HEK293 (cell line): ENCODE data around the gene TTC12.

Experiments
- CTCF ChIA-PET: fragments of 350-600 bp; formaldehyde crosslinking; extraction: SDS; loops from one replicate; lab custom pipeline; 2021; ENCODE audit warnings: antibody characterized with exemption; lab: Yijun Ruan, JAX
- POLR2A ChIA-PET: fragments of 300-600 bp; formaldehyde crosslinking; extraction: SDS; loops from one replicate; lab custom pipeline; 2020; ENCODE audit warnings: antibody characterized with exemption, inconsistent platforms; lab: Yijun Ruan, JAX
- H3K27ac ChIP-seq: fragments of 200-500 bp; sonication (Bioruptor generic); 2 replicates; pipeline ENCODE4 v1.5.1; 2014; ENCODE audit warnings: low read depth, low read length, control low read depth, inconsistent platforms; ENCODE audit errors: extremely low read depth
- H3K36me3 ChIP-seq, 2 experiments: fragments of 200-500 bp in 1 of 2; sonication (Bioruptor generic) in 1 of 2; 1 replicate in 1 of 2; 2 replicates in 1 of 2; pipeline ENCODE4 v1.5.1; 2014 to 2017; ENCODE audit warnings: inconsistent platforms in 2 of 2, low read length in 2 of 2; ENCODE audit not compliant: control insufficient read depth in 2 of 2, insufficient read depth in 1 of 2
- H3K4me1 ChIP-seq: fragments of 200-500 bp; sonication (Bioruptor generic); 2 replicates; pipeline ENCODE4 v1.5.1; 2014; ENCODE audit warnings: mild to moderate bottlenecking, low read length, inconsistent platforms; ENCODE audit not compliant: control insufficient read depth, insufficient read depth
- H3K4me3 ChIP-seq: 2 replicates; pipeline ENCODE4 v1.5.1; 2011; ENCODE audit warnings: low read depth, mild to moderate bottlenecking, control low read depth, low read length, moderate library complexity
- H3K9me3 ChIP-seq: fragments of 200-500 bp; sonication (Bioruptor generic); 2 replicates; pipeline ENCODE4 v1.5.1; 2014; ENCODE audit warnings: low read depth, low read length, inconsistent platforms; ENCODE audit not compliant: control insufficient read depth, insufficient read depth
- EGR2 ChIP-seq: fragments of 450-650 bp; formaldehyde crosslinking; IDR thresholded peaks from 2 replicates; pipeline ENCODE4 v1.5.1; 2016; ENCODE audit warnings: low read depth, missing biosample characterization, missing genetic modification characterization
- GLIS2 ChIP-seq: fragments of 450-650 bp; formaldehyde crosslinking; IDR thresholded peaks from 2 replicates; pipeline ENCODE4 v1.5.1; 2016; ENCODE audit warnings: missing biosample characterization, missing genetic modification characterization
- HOXD13 ChIP-seq: sonication (generic); formaldehyde crosslinking; IDR thresholded peaks from 2 replicates; pipeline ENCODE4 v1.8.0; 2022; ENCODE audit warnings: missing genetic modification reagents, borderline replicate concordance
- KLF1 ChIP-seq: fragments of 450-650 bp; formaldehyde crosslinking; IDR thresholded peaks from 2 replicates; pipeline ENCODE4 v1.5.1; 2016; ENCODE audit warnings: missing biosample characterization, missing genetic modification characterization
- KLF10 ChIP-seq: fragments of 450-650 bp; IDR thresholded peaks from 2 replicates; pipeline ENCODE4 v1.5.1; 2018; ENCODE audit warnings: missing biosample characterization, mild to moderate bottlenecking, missing genetic modification characterization
- KLF7 ChIP-seq: fragments of 450-650 bp; formaldehyde crosslinking; IDR thresholded peaks from 2 replicates; pipeline ENCODE4 v1.5.1; 2016; ENCODE audit warnings: missing biosample characterization, missing genetic modification characterization, borderline replicate concordance
- OSR2 ChIP-seq: fragments of 450-650 bp; formaldehyde crosslinking; IDR thresholded peaks from 2 replicates; pipeline ENCODE4 v1.5.1; 2016; ENCODE audit warnings: missing biosample characterization, missing genetic modification characterization
- SCRT1 ChIP-seq: fragments of 450-650 bp; formaldehyde crosslinking; IDR thresholded peaks from 2 replicates; pipeline ENCODE4 v1.5.1; 2016; ENCODE audit warnings: missing biosample characterization, missing genetic modification characterization, borderline replicate concordance
- SETDB1 ChIP-seq: IDR thresholded peaks from one replicate; pipeline ENCODE4 v1.6.1; 2017; ENCODE audit warnings: mild to moderate bottlenecking, low read length, moderate library complexity, mixed read lengths; ENCODE audit not compliant: insufficient read length
- ZBTB20 ChIP-seq: fragments of 450-650 bp; formaldehyde crosslinking; IDR thresholded peaks from 2 replicates; pipeline ENCODE4 v1.5.1; 2016; ENCODE audit warnings: missing biosample characterization, missing genetic modification characterization
- ZNF223 ChIP-seq: fragments of 450-650 bp; formaldehyde crosslinking; IDR thresholded peaks from 2 replicates; pipeline ENCODE4 v1.5.1; 2016; ENCODE audit warnings: missing biosample characterization, missing genetic modification characterization
- ZNF274 ChIP-seq, 2 experiments: fragments of 200-500 bp in 1 of 2; fragments of 450-650 bp in 1 of 2; sonication (Bioruptor generic) in 1 of 2; formaldehyde crosslinking in 1 of 2; IDR thresholded peaks; 2 replicates each; pipeline versions ENCODE4 v1.5.1 to v1.6.1; 2014 to 2016; ENCODE audit warnings: borderline replicate concordance in 1 of 2, inconsistent platforms in 1 of 2, low read length in 1 of 2, missing biosample characterization in 1 of 2, missing genetic modification characterization in 1 of 2
- ZNF354C ChIP-seq: fragments of 450-650 bp; formaldehyde crosslinking; IDR thresholded peaks from 2 replicates; pipeline ENCODE4 v1.5.1; 2016; ENCODE audit warnings: missing biosample characterization, missing genetic modification characterization, low read depth, borderline replicate concordance
- ZNF391 ChIP-seq: fragments of 450-650 bp; formaldehyde crosslinking; IDR thresholded peaks from 2 replicates; pipeline ENCODE4 v1.5.1; 2016; ENCODE audit warnings: low read depth, missing biosample characterization, missing genetic modification characterization, borderline replicate concordance
- ZNF433 ChIP-seq: fragments of 450-650 bp; formaldehyde crosslinking; IDR thresholded peaks from 2 replicates; pipeline ENCODE4 v1.5.1; 2016; ENCODE audit warnings: missing biosample characterization, missing genetic modification characterization, low read depth
- ZNF48 ChIP-seq: fragments of 450-650 bp; formaldehyde crosslinking; IDR thresholded peaks from 2 replicates; pipeline ENCODE4 v1.5.1; 2016; ENCODE audit warnings: missing biosample characterization, missing genetic modification characterization
- ZNF510 ChIP-seq: fragments of 450-650 bp; formaldehyde crosslinking; IDR thresholded peaks from 2 replicates; pipeline ENCODE4 v1.5.1; 2018; ENCODE audit warnings: mild to moderate bottlenecking, missing genetic modification characterization, missing biosample characterization; ENCODE audit not compliant: insufficient replicate concordance
- ZNF560 ChIP-seq: fragments of 450-650 bp; formaldehyde crosslinking; IDR thresholded peaks from 2 replicates; pipeline ENCODE4 v1.5.1; 2017; ENCODE audit warnings: missing biosample characterization, missing genetic modification characterization, borderline replicate concordance
- ZNF670 ChIP-seq: fragments of 450-650 bp; formaldehyde crosslinking; IDR thresholded peaks from 2 replicates; pipeline ENCODE4 v1.5.1; 2016; ENCODE audit warnings: missing biosample characterization, missing genetic modification characterization, low read depth
- ZNF701 ChIP-seq: fragments of 450-650 bp; formaldehyde crosslinking; IDR thresholded peaks from 2 replicates; pipeline ENCODE4 v1.5.1; 2016; ENCODE audit warnings: missing biosample characterization, missing genetic modification characterization
- ZNF707 ChIP-seq: fragments of 450-650 bp; formaldehyde crosslinking; IDR thresholded peaks from 2 replicates; pipeline ENCODE4 v1.5.1; 2016; ENCODE audit warnings: missing biosample characterization, missing genetic modification characterization
- ZNF747 ChIP-seq: fragments of 450-650 bp; formaldehyde crosslinking; IDR thresholded peaks from 2 replicates; pipeline ENCODE4 v1.5.1; 2016; ENCODE audit warnings: missing biosample characterization, missing genetic modification characterization
- ZNF837 ChIP-seq: fragments of 450-650 bp; formaldehyde crosslinking; IDR thresholded peaks from 2 replicates; pipeline ENCODE4 v1.5.1; 2016; ENCODE audit warnings: missing biosample characterization, missing genetic modification characterization
- TF ChIP-seq, protein P1 (sequence below): fragments of 450-650 bp; formaldehyde crosslinking; IDR thresholded peaks from 2 replicates; pipeline ENCODE4 v1.5.1; 2016; ENCODE audit warnings: missing biosample characterization, missing genetic modification characterization
- TF ChIP-seq, protein P2 (sequence below): sonication (generic); formaldehyde crosslinking; IDR thresholded peaks from 2 replicates; pipeline ENCODE4 v1.8.1; 2022; ENCODE audit warnings: mild to moderate bottlenecking, moderate library complexity, missing genetic modification reagents
- TF ChIP-seq, protein P3 (sequence below): fragments of 450-650 bp; formaldehyde crosslinking; IDR thresholded peaks from 2 replicates; pipeline ENCODE4 v1.5.1; 2016; ENCODE audit warnings: missing biosample characterization, missing genetic modification characterization, borderline replicate concordance
- TF ChIP-seq, protein P4 (sequence below): fragments of 450-650 bp; IDR thresholded peaks from 2 replicates; pipeline ENCODE4 v1.5.1; 2018; ENCODE audit warnings: missing biosample characterization, missing genetic modification characterization

Gene TTC12

DNA sequence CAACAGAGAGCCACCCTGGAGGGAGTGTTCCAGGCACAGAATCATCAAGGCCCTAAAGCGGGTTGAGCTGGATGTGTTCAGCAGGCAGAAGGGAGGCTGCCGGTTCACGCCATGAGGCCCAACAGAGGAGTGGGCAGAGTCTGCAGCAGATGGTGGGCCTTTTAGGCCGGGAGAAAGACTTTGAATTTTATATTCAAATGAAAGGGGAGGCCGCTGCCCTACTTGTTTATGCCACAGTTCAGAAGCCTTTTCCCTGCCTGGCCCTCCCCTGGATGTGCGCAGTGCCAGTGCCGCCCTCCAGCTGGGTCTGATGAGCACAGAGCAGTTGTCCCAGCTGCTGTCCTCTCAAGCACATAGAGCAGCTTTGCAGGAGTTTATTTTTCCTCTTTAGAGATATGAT is 46.9 kb upstream of the TTC12 start:
- H3K9me3 ChIP-seq: no peaks in the 10 kb centered on the region
- POLR2A ChIA-PET: no interaction called here

DNA sequence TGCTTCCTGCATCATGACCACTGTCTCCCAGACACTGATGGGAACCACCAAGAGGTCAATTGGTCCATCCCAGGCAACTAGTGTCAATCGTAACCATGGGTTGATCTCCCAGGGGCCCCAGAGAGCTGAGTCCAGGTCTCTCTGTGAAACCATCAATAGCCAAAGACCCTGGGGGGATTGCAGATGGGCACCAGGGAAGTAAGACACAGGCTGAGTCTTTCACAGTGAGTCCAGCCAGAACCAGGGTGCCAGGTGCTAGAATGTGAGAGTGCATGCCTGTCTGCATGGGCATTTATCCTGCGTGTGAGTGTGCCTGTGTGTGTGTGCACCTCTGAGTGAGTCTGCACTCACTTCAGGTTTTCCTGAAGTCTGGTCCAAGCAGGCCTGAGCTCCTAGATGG is 45.3 kb upstream of the TTC12 start:
- Histone ChIP-seq H3K27ac (no peak overlapping the region), H3K36me3 (no peaks in the 10 kb centered on the region), H3K9me3 (no peaks in the 10 kb centered on the region), H3K4me3 (no peak overlapping the region), H3K4me1 (no peaks in the 10 kb centered on the region)
- ChIA-PET CTCF (no interaction called here), POLR2A (interaction anchor here (0.6 kb wide), 1 partner anchor 434 kb away, joined by 3 read pairs; no protein-coding TSS in a partner anchor)
- TF ChIP-seq ZNF670 (tag by site-specific recombination) (no peak), ZBTB20 (tag by site-specific recombination) (no peak), SETDB1 (no peak), ZNF707 (tag by site-specific recombination) (no peak), KLF10 (tag by site-specific recombination) (no peak), KLF7 (tag by site-specific recombination) (no peak), KLF1 (tag by site-specific recombination) (no peak), ZNF510 (no peak), ZNF747 (tag by site-specific recombination) (no peak)
- TF ChIP-seq, protein P1, sequence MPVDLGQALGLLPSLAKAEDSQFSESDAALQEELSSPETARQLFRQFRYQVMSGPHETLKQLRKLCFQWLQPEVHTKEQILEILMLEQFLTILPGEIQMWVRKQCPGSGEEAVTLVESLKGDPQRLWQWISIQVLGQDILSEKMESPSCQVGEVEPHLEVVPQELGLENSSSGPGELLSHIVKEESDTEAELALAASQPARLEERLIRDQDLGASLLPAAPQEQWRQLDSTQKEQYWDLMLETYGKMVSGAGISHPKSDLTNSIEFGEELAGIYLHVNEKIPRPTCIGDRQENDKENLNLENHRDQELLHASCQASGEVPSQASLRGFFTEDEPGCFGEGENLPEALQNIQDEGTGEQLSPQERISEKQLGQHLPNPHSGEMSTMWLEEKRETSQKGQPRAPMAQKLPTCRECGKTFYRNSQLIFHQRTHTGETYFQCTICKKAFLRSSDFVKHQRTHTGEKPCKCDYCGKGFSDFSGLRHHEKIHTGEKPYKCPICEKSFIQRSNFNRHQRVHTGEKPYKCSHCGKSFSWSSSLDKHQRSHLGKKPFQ (tag by site-specific recombination): no peak
- TF ChIP-seq, protein P2, sequence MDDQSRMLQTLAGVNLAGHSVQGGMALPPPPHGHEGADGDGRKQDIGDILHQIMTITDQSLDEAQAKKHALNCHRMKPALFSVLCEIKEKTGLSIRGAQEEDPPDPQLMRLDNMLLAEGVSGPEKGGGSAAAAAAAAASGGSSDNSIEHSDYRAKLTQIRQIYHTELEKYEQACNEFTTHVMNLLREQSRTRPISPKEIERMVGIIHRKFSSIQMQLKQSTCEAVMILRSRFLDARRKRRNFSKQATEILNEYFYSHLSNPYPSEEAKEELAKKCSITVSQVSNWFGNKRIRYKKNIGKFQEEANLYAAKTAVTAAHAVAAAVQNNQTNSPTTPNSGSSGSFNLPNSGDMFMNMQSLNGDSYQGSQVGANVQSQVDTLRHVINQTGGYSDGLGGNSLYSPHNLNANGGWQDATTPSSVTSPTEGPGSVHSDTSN (CRISPR knock-in tag): no peak

More for the DNA sequence above, 46.9 kb upstream of the TTC12 start:
- TF ChIP-seq ZNF433 (tag by site-specific recombination): no peak
- no peak for TF ChIP-seq ZNF560
- no peak for TF ChIP-seq HOXD13
- no peak for TF ChIP-seq ZNF747 (tag by site-specific recombination)
- no peak for TF ChIP-seq ZNF391 (tag by site-specific recombination)
- TF ChIP-seq, protein P3, sequence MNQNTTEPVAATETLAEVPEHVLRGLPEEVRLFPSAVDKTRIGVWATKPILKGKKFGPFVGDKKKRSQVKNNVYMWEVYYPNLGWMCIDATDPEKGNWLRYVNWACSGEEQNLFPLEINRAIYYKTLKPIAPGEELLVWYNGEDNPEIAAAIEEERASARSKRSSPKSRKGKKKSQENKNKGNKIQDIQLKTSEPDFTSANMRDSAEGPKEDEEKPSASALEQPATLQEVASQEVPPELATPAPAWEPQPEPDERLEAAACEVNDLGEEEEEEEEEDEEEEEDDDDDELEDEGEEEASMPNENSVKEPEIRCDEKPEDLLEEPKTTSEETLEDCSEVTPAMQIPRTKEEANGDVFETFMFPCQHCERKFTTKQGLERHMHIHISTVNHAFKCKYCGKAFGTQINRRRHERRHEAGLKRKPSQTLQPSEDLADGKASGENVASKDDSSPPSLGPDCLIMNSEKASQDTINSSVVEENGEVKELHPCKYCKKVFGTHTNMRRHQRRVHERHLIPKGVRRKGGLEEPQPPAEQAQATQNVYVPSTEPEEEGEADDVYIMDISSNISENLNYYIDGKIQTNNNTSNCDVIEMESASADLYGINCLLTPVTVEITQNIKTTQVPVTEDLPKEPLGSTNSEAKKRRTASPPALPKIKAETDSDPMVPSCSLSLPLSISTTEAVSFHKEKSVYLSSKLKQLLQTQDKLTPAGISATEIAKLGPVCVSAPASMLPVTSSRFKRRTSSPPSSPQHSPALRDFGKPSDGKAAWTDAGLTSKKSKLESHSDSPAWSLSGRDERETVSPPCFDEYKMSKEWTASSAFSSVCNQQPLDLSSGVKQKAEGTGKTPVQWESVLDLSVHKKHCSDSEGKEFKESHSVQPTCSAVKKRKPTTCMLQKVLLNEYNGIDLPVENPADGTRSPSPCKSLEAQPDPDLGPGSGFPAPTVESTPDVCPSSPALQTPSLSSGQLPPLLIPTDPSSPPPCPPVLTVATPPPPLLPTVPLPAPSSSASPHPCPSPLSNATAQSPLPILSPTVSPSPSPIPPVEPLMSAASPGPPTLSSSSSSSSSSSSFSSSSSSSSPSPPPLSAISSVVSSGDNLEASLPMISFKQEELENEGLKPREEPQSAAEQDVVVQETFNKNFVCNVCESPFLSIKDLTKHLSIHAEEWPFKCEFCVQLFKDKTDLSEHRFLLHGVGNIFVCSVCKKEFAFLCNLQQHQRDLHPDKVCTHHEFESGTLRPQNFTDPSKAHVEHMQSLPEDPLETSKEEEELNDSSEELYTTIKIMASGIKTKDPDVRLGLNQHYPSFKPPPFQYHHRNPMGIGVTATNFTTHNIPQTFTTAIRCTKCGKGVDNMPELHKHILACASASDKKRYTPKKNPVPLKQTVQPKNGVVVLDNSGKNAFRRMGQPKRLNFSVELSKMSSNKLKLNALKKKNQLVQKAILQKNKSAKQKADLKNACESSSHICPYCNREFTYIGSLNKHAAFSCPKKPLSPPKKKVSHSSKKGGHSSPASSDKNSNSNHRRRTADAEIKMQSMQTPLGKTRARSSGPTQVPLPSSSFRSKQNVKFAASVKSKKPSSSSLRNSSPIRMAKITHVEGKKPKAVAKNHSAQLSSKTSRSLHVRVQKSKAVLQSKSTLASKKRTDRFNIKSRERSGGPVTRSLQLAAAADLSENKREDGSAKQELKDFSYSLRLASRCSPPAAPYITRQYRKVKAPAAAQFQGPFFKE: no peak
- TF ChIP-seq ZNF701 (tag by site-specific recombination): no peak
- TF ChIP-seq, protein P4, sequence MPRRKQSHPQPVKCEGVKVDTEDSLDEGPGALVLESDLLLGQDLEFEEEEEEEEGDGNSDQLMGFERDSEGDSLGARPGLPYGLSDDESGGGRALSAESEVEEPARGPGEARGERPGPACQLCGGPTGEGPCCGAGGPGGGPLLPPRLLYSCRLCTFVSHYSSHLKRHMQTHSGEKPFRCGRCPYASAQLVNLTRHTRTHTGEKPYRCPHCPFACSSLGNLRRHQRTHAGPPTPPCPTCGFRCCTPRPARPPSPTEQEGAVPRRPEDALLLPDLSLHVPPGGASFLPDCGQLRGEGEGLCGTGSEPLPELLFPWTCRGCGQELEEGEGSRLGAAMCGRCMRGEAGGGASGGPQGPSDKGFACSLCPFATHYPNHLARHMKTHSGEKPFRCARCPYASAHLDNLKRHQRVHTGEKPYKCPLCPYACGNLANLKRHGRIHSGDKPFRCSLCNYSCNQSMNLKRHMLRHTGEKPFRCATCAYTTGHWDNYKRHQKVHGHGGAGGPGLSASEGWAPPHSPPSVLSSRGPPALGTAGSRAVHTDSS: no peak
- no peak for TF ChIP-seq ZNF837
- TF ChIP-seq OSR2 (tag by site-specific recombination): no peak
- TF ChIP-seq KLF10 (tag by site-specific recombination): no peak
- TF ChIP-seq SCRT1 (tag by site-specific recombination): no peak
- no peak for TF ChIP-seq ZNF223 (tag by site-specific recombination)
- no peak for TF ChIP-seq EGR2 (tag by site-specific recombination)
- no peak for TF ChIP-seq ZNF274 (IDR thresholded peaks at IDR 0.05; ENCODE audit: low read length)
- no peak for TF ChIP-seq ZNF274 (tag by site-specific recombination; IDR thresholded peaks at IDR 0.05; ENCODE audit: borderline replicate concordance)
- TF ChIP-seq GLIS2: no peak
- TF ChIP-seq ZNF354C (tag by site-specific recombination): no peak
- TF ChIP-seq ZNF48: no peak
- no peak overlapping the region for H3K4me3 ChIP-seq
- CTCF ChIA-PET: interaction anchor here (0.7 kb wide), 1 partner anchor 15 kb away, joined by 3 read pairs; no protein-coding TSS in a partner anchor
- no peaks in the 10 kb centered on the region for H3K4me1 ChIP-seq
- H3K36me3 ChIP-seq: no peaks in the 10 kb centered on the region
- no peak overlapping the region for H3K27ac ChIP-seq
